ENCODE data around the gene SLC1A3. TPM values are rescaled to one million over a fixed set of nuclear protein-coding genes. Genes with fewer than 3 reads are reported as not detected.

The SLC1A3 gene
- total RNA-seq (2012; rRNA removed), result 0.56 and 1.3 TPM in 2 replicates
- polyA plus RNA-seq (2012; rRNA removed), result 0.13 and 0.27 TPM in 2 replicates
- 0.01 and 0.16 TPM in 2 replicates for polyA plus RNA-seq (2012; cell fraction: cytosol; rRNA removed)
- 1.4 and 1.9 TPM in 2 replicates for polyA plus RNA-seq (2012; cell fraction: nucleus; rRNA removed; ENCODE audit: low replicate concordance)
- percentile 21 among the genes with signal in this experiment for Bru-seq, nascent RNA
- percentile 23 among the genes with signal in this experiment for BruChase-seq, experiment 1, labeled RNA remaining after a 6-hour chase
- percentile 20 among the genes with signal in this experiment for BruChase-seq, experiment 2, labeled RNA remaining after a 2-hour chase
- long read RNA-seq, result 0 reads

GRCh38 chr5:36606428-36607113 is at the start of gene SLC1A3:
SLC1A3 (plus strand) TSS chr5:36606606; CDS start chr5:36608424, 1,818 bp downstream.
- Histone ChIP-seq H2AFZ (replicated peaks; ENCODE audit: low read length, poor library complexity) (peak within 1 kb of the TSS; percentile 63), H4K91ac (ENCODE audit: insufficient read depth, low read depth, low read length) (no peak within 1 kb of the TSS), H3K9me3 (ENCODE audit: control insufficient read depth, insufficient read depth, low read length) (no peaks in the 10 kb centered on the region), H3K18ac (ENCODE audit: low read depth, low read length) (no peak within 1 kb of the TSS), H3K23ac (ENCODE audit: low read depth, low read length) (peak within 1 kb of the TSS; percentile 15; the same call in 1 of the 2 replicates), H3K4ac (ENCODE audit: low read depth, low read length) (no peak within 1 kb of the TSS), H3K79me1 (ENCODE audit: low read depth in 1 of 2, low read length in 2 of 2) (no peaks in the 10 kb centered on the region), H3K14ac (replicated peaks; ENCODE audit: low read depth, low read length) (no peak within 1 kb of the TSS), H3K9me1 (ENCODE audit: insufficient read depth, low read length) (no peaks in the 10 kb centered on the region), H3K36me3 (ENCODE audit: control insufficient read depth, insufficient read depth, low read length) (no peaks in the 10 kb centered on the region), H3K27me3 (ENCODE audit: control insufficient read depth, insufficient read depth, low read length) (no peaks in the 10 kb centered on the region; the same call in 1 of the 2 replicates), H3K27ac (ENCODE audit: insufficient read depth, low read length) (no peak within 1 kb of the TSS), H2BK20ac (ENCODE audit: low read depth, low read length) (no peak within 1 kb of the TSS), H3K4me1 (ENCODE audit: control insufficient read depth, insufficient read depth, low read length) (no peaks in the 10 kb centered on the region), H2BK15ac (ENCODE audit: low read depth, low read length) (no peak within 1 kb of the TSS), H2AK9ac (replicated peaks; ENCODE audit: low read depth, low read length, poor library complexity) (no peak within 1 kb of the TSS), H3K56ac (ENCODE audit: extremely low read depth, insufficient read depth, low read length) (no peak within 1 kb of the TSS), H3K4me3 (ENCODE audit: insufficient read depth, low read depth, low read length) (peak within 1 kb of the TSS; percentile 47), H3K9ac (ENCODE audit: low read depth, low read length) (peak within 1 kb of the TSS; percentile 44; the same call in 1 of the 2 replicates), H4K5ac (ENCODE audit: low read depth, low read length) (no peak within 1 kb of the TSS), H2AK5ac (ENCODE audit: low read depth, low read length) (no peak within 1 kb of the TSS), H4K8ac (ENCODE audit: low read depth in 2 of 2, low read length in 2 of 2) (no peak within 1 kb of the TSS), H2BK120ac (ENCODE audit: low read depth, low read length) (no peak within 1 kb of the TSS), H4K20me1 (ENCODE audit: insufficient read depth, low read length) (no peaks in the 10 kb centered on the region), H3K4me2 (ENCODE audit: low read depth, low read length) (peak within 1 kb of the TSS; percentile 94), H2BK5ac (ENCODE audit: low read depth, low read length, poor library complexity, severe bottlenecking) (no peak within 1 kb of the TSS)
- ChIA-PET POLR2A (ENCODE audit: unreplicated experiment) (no interaction called here), CTCF (no interaction called here)
- no TSS peak for BruUV-seq (replicated peaks)
- TF ChIP-seq FOS (IDR thresholded peaks at IDR 0.05; ENCODE audit: low read depth, low read length) (peak; percentile 41; the same call in 1 of the 2 replicates), SMC3 (IDR thresholded peaks at IDR 0.05; ENCODE audit: low read depth, low read length) (no peak)
- in situ Hi-C loops (cut with MboI; ENCODE audit: low sequenced_read_pairs), result no loop called here
- DNase-seq (peak; percentile 68), ATAC-seq (ENCODE audit: low read depth) (peak; percentile 96)
- intact Hi-C loops (cut with micrococcal nuclease), result loop anchor here (2.0 to 5.0 kb wide), 2 partner anchors 50 to 86 kb away; no protein-coding TSS in a partner anchor
- 0% methylated on average over 8 of the region's 20 CpGs; no CpG with 5 or more reads in 1 of the 2 experiments for WGBS, 2 experiments (ENCODE audit: extremely low coverage in 2 of 2, insufficient read length in 1 of 2)
- dilution Hi-C loops (cut with HindIII; ENCODE audit: low sequenced_read_pairs, unreplicated experiment), result no loop called here
